Measurements from ENCODE around the gene MIPEP. TPM values are rescaled to one million over a fixed set of nuclear protein-coding genes. Genes with fewer than 3 reads are reported as not detected.

MIPEP gene
- polyA plus RNA-seq (2012; ENCODE audit: missing spikeins): 25.3 TPM

DNA sequence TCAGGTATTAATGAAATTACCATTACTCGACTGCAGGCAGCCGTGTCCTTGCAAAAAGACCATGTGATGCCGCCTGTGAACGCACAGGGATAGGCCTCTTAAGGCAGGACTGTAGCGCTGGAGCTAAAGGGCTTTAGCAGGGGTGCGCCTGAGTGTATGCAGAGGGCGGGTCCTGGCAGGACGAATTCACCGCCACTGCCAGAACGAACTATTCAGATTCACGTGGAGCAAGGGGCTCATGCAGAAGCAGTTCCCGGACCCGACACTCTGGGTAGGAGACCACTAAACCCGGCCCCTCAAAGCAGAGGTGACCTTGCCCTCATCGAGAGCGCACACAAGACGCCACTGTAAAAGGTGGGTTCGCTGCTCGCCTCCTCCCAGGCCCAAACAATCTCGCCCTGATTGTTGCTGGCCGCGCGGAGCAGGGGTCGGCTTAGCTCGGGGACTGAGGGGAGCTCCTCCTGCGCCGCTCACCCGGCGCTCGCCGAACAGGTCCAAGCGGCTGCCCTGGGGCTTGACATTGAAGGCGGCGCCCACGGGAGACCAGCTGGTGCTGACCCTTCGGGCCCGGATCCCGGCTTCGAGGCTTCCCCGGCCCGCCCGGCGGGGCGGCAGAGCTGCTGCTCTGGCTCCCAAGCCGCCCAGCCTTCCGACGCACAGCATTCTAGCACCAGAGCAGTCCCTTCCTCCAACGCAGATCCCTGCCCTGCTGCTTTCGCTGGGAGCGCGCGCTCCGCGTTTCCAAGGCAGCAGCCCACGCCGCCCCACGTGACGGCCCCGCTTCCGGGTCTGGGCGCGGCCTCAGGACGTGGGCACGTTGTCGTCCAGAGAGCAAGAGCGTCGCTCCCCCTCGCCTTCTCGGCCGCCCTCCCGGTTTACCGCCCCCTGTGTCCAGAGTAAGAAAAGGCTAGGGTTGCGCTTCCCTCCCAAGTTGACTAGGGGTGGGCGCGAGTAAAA, at the start of gene MIPEP:
TSS of gene MIPEP (minus strand) at position 743 of the 957 bp plus-strand sequence. CDS start at position 663, 80 bp downstream.
- DNase-seq (ENCODE audit: insufficient read length): peak; percentile 85
- peak; percentile 99 for FAIRE-seq
- no peak for TF ChIP-seq TAF1 (IDR thresholded peaks at IDR 0.05; ENCODE audit: borderline replicate concordance, low read depth, low read length)
- peak; percentile 50; the same call in 1 of the 2 replicates for TF ChIP-seq POLR2AphosphoS5 (IDR thresholded peaks at IDR 0.05; ENCODE audit: low read depth, low read length)
- peak; percentile 61; the same call in 1 of the 2 replicates for TF ChIP-seq POLR2A (IDR thresholded peaks at IDR 0.05; ENCODE audit: low read depth, low read length)

DNA sequence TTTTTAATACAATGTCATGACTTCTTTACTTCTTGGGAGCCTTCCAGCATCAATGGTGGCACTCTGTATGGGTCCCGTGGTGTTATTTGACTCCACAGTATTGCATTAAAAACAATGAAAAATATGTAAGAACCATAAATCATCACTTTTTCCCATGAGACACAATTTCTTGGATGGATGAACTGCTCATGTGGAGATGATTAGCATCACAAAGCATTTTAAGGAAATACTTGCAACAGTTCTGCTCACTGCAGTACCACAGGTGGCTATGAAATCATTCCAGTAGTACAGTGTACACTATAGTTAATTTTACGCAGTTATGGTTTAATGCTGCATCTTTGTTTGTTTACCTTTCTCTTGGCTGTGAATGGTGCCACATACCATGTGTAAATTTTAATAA, 45.3 kb upstream of the MIPEP start:
- TF ChIP-seq POLR2A (IDR thresholded peaks at IDR 0.05; ENCODE audit: low read depth, low read length) (no peak), POLR2AphosphoS5 (IDR thresholded peaks at IDR 0.05; ENCODE audit: low read depth, low read length) (no peak), TAF1 (IDR thresholded peaks at IDR 0.05; ENCODE audit: borderline replicate concordance, low read depth, low read length) (no peak)
- DNase-seq (ENCODE audit: insufficient read length) (no peak), FAIRE-seq (no peak)

DNA sequence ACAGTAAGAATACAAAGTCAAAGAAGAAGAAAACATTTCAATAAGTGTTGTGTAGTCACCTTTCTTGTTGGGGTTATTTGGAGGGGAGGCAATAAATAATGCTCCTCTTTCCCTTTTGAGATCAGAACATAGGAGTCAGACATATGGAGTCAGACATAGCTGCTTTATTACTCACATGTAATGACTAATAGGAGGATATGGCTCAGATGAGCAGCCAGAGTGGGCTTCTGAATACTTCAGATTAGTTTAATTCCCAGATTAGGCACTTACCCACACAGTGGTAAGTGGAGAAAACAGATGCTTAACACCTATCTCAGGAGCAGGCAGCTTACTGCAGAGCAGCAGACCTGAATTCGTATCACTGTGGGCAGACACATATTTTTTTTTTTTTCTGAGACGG, 39.8 kb upstream of the MIPEP start:
- FAIRE-seq (no peak), DNase-seq (ENCODE audit: insufficient read length) (no peak)
- no peak for TF ChIP-seq TAF1 (IDR thresholded peaks at IDR 0.05; ENCODE audit: borderline replicate concordance, low read depth, low read length)
- no peak for TF ChIP-seq POLR2AphosphoS5 (IDR thresholded peaks at IDR 0.05; ENCODE audit: low read depth, low read length)
- no peak for TF ChIP-seq POLR2A (IDR thresholded peaks at IDR 0.05; ENCODE audit: low read depth, low read length)

DNA sequence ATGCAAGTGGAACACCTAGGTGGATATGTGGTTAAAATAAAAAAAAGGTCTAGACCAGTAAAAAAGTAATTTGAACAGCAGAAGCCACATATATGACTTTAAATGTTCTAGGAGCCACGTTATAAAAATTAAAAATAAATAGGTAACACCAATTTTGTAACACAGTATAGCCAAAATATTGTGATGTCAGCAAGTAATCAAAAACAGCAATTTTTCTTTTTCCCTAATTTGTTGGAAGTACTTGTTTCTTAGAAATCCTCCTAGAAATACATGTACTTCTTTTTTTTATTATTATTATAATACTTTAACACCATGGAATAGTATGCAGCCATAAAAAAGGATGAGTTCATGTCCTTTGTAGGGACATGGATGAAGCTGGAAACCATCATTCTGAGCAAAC, 33.8 kb upstream of the MIPEP start:
- no peak for TF ChIP-seq POLR2A (IDR thresholded peaks at IDR 0.05; ENCODE audit: low read depth, low read length)
- no peak for TF ChIP-seq POLR2AphosphoS5 (IDR thresholded peaks at IDR 0.05; ENCODE audit: low read depth, low read length)
- no peak for TF ChIP-seq TAF1 (IDR thresholded peaks at IDR 0.05; ENCODE audit: borderline replicate concordance, low read depth, low read length)
- FAIRE-seq (no peak), DNase-seq (ENCODE audit: insufficient read length) (no peak)

DNA sequence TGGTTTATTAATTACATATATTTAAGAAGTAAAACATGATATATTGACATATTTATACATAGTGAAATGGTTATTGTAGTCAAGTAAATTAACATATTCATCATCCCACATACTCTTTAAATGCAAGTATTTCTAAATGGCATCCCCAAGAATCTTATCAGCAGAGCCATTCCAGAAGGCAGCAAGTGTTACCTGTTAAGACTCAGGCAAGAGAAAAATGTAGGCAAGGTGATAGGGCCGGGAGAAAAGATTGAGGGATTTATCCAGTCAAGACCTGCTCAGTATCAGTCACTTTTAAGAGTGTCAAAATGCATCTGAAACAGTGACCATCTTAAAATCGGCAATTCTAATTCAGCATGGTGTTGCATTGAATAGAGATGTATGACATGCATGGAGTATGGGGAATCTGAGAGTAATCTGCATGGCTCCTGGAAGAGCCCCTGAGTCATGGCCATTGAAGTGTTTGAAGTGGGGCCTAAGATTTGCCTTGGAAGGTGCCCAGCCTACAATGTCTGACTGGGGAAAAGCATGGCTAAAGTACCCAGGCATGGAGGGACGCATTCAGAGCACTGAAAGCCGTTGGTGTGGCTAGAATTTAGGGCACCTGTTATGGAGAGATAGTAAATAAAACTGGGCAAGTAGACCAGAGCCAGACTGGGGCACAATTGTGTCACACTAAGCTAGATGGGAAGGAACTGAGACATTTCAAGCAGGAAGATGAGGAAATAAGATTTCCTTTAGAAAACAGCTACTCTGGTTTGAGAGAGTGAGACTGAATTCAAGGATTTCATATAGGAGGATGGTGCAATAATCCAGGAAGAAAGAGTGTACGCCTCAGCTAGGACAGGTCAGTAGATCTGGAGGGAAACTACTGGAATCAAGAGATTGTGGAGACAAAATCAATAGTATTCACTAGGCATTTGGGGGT, 33.1 kb upstream of the MIPEP start:
- FAIRE-seq: no peak
- TF ChIP-seq POLR2AphosphoS5 (IDR thresholded peaks at IDR 0.05; ENCODE audit: low read depth, low read length): no peak
- no peak for TF ChIP-seq POLR2A (IDR thresholded peaks at IDR 0.05; ENCODE audit: low read depth, low read length)
- no peak for TF ChIP-seq TAF1 (IDR thresholded peaks at IDR 0.05; ENCODE audit: borderline replicate concordance, low read depth, low read length)

DNA sequence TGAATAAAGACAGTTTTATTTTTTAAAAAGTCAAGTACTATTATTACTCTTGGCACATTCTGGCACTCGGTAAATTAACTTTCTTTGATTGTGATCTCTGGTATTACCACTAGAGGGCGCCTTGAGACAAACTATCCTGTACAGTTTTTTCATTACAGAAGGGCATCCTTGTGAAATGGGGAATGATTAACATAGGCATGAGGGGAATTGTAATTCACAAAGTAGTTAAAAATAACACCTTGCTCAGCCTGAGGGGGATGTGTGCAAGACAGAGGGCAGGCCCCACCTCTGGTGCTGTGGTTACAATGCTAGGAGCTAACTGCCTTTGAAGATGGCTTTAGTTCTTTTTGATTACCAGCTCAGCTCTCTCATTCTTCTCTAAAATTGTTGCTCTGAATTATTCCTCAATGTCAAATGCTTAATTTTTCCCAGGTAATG, 32.3 kb upstream of the MIPEP start:
- peak; percentile 78 for FAIRE-seq
- no peak for TF ChIP-seq TAF1 (IDR thresholded peaks at IDR 0.05; ENCODE audit: borderline replicate concordance, low read depth, low read length)
- TF ChIP-seq POLR2AphosphoS5 (IDR thresholded peaks at IDR 0.05; ENCODE audit: low read depth, low read length): no peak
- TF ChIP-seq POLR2A (IDR thresholded peaks at IDR 0.05; ENCODE audit: low read depth, low read length): no peak
- DNase-seq (ENCODE audit: insufficient read length): no peak

More for the DNA sequence above, 33.1 kb upstream of the MIPEP start:
- no peak for DNase-seq (ENCODE audit: insufficient read length)

DNA sequence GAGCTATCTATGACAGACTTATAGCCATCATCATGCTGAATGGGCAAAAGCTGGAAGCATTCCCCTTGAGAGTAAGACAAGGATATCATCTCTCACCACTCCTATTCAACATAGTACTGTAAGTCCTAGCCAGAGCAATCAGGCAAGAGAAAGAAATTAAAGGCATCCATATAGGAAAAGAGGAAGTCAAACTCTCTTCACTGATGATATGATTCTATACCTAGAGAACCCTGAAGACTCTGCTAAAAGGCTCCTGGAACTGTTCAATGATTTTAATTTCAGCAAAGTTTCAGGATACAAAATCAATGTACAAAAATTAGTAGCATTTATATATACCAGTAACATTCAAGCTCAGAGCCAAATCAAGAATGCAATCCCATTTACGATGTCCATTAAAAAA, 29.8 kb upstream of the MIPEP start:
- DNase-seq (ENCODE audit: insufficient read length): no peak
- no peak for TF ChIP-seq TAF1 (IDR thresholded peaks at IDR 0.05; ENCODE audit: borderline replicate concordance, low read depth, low read length)
- TF ChIP-seq POLR2A (IDR thresholded peaks at IDR 0.05; ENCODE audit: low read depth, low read length): no peak
- TF ChIP-seq POLR2AphosphoS5 (IDR thresholded peaks at IDR 0.05; ENCODE audit: low read depth, low read length): no peak
- FAIRE-seq: no peak

DNA sequence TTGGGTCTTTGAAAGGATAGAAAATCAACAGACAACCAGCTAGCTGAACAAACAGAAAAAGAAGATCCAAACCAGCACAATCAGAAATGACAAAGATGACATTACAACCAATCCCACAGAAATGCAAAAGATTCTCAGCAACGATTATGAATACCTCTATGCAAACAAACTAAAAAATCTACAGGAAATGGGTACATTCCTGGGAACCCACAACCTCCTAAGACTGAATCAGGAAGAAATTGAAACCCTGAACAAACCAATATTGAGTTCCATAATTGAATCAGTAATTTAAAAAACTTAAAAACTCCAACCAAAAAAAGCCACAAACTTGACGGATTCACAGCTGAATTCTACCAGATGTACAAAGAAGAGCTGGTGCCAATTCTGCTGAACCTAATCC, 29.0 kb upstream of the MIPEP start:
- no peak for DNase-seq (ENCODE audit: insufficient read length)
- peak; percentile 9 for FAIRE-seq
- TF ChIP-seq TAF1 (IDR thresholded peaks at IDR 0.05; ENCODE audit: borderline replicate concordance, low read depth, low read length) (no peak), POLR2A (IDR thresholded peaks at IDR 0.05; ENCODE audit: low read depth, low read length) (no peak), POLR2AphosphoS5 (IDR thresholded peaks at IDR 0.05; ENCODE audit: low read depth, low read length) (no peak)

DNA sequence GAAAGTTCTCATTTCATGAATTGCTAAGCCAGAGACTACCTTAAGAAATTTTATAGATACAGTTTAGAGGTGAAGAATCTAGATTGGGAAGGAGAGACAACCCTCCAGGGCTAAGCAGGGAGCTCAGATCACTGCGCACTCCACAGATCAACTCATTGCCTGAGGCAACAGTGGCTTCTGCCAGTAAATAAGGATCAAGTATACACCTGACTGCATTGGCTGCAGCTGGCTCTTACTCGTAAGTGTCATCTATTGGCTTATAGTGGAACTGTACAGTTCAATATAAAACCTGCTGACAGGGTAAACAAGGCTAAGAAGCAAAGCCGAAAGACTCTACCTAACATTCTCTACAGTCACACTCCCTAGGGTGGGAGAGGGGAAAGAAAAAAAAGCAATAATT, 26.1 kb upstream of the MIPEP start:
- DNase-seq (ENCODE audit: insufficient read length) (no peak), FAIRE-seq (no peak)
- TF ChIP-seq TAF1 (IDR thresholded peaks at IDR 0.05; ENCODE audit: borderline replicate concordance, low read depth, low read length) (no peak), POLR2AphosphoS5 (IDR thresholded peaks at IDR 0.05; ENCODE audit: low read depth, low read length) (no peak), POLR2A (IDR thresholded peaks at IDR 0.05; ENCODE audit: low read depth, low read length) (no peak)

DNA sequence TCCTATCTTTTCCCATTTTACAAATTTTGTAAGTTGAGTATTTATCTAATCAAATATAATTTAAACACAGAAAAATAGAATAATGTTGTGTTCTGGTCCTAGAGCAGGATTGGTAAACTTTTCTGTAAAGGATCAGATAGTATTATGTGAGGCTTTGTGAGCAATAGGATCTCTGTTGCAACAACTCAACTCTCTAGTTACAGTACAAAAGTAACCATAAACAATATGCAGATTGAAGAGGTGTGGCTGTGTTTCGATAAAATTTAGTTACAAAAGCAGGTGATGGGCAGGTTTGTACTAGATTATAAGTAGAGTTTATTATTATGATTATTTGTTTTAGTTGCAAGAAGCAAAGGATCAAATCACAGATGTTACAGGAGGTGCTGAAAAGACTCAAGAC, 23.3 kb upstream of the MIPEP start:
- DNase-seq (ENCODE audit: insufficient read length) (no peak), FAIRE-seq (no peak)
- no peak for TF ChIP-seq POLR2A (IDR thresholded peaks at IDR 0.05; ENCODE audit: low read depth, low read length)
- TF ChIP-seq POLR2AphosphoS5 (IDR thresholded peaks at IDR 0.05; ENCODE audit: low read depth, low read length): no peak
- TF ChIP-seq TAF1 (IDR thresholded peaks at IDR 0.05; ENCODE audit: borderline replicate concordance, low read depth, low read length): no peak

DNA sequence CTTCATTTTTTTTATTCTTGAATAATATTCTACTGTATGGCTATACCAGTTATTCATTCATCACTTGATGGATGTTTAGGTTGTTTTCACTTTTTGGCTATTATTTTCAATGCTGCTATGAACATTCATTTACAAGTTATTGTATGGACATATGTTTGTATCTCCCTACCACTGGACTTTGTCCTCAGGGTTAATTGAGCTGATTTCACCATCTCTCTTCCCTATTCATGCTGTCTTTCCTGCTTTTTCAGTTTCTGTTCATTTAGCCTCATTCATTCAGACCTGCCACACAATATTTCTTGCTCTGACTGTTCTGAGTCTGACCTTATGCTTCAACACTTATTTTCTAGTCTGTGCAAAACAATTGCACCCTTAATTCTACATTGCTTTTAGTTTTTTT, 20.4 kb upstream of the MIPEP start:
- TF ChIP-seq POLR2AphosphoS5 (IDR thresholded peaks at IDR 0.05; ENCODE audit: low read depth, low read length) (no peak), POLR2A (IDR thresholded peaks at IDR 0.05; ENCODE audit: low read depth, low read length) (no peak), TAF1 (IDR thresholded peaks at IDR 0.05; ENCODE audit: borderline replicate concordance, low read depth, low read length) (no peak)
- DNase-seq (ENCODE audit: insufficient read length): no peak
- FAIRE-seq: no peak

Data from GM12892 (cell line).